ENCODE results near the gene NHERF2.

DNA sequence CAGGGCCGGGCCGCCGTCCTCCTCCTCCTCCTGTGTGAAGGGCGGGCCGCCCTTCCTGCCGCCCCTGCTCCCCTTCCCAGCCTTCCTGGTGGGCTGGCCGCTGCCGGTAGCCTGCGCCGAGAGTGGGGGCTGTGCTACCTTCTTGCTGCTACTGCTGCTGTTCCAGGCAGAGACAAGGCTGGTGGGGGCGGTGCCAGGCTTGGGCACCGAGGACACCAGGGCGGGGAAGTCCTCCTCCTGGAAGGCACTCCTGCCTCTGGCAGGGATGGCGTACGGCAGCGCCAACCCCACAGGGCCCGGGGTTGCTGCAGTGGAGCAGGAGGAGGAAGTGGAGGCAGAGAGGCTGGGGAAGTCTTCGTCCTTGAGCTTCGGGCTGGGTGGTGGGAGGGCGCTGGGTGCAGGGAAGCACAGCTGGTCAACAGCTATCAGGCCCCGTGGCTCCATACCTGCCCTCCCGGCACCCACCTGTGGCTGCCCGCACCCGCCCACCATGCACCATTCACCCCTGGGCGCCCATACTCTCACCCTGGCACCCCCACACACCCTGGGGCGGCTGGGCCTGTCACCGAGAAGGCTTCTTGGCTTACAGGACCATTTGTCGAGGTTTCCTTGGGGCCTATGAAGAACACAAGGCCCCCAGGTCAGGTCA lies 26.7 kb upstream of the NHERF2 start:
- TF ChIP-seq CTCF (conservative IDR thresholded peaks at IDR 0.05; ENCODE audit: low read depth, low read length) (no peak), CHD1 (IDR thresholded peaks at IDR 0.05; ENCODE audit: low read depth, low read length) (no peak), RAD21 (IDR thresholded peaks at IDR 0.05; ENCODE audit: low read length) (no peak), POLR2A (IDR thresholded peaks at IDR 0.05; ENCODE audit: low read depth, low read length) (no peak), MXI1 (IDR thresholded peaks at IDR 0.05; ENCODE audit: borderline replicate concordance, low read depth, low read length) (no peak)
- TF ChIP-seq, protein P1, sequence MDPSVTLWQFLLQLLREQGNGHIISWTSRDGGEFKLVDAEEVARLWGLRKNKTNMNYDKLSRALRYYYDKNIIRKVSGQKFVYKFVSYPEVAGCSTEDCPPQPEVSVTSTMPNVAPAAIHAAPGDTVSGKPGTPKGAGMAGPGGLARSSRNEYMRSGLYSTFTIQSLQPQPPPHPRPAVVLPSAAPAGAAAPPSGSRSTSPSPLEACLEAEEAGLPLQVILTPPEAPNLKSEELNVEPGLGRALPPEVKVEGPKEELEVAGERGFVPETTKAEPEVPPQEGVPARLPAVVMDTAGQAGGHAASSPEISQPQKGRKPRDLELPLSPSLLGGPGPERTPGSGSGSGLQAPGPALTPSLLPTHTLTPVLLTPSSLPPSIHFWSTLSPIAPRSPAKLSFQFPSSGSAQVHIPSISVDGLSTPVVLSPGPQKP (IDR thresholded peaks at IDR 0.05; ENCODE audit: borderline replicate concordance, low read depth, low read length), result no peak
